ENCODE data around the gene RUFY3.

The RUFY3 gene

GRCh38 chr4:70844180-70844579, 122.4 kb downstream of the RUFY3 start:
- DNase-seq = no peak

- no peak for DNase-seq
Measured at GRCh38 chr4:70849291-70849690, 127.5 kb downstream of the RUFY3 start.

- DNase-seq = no peak
Measured at GRCh38 chr4:70855464-70855863, 133.7 kb downstream of the RUFY3 start.
